Measurements from ENCODE around the gene NCAM1. TPM values are rescaled to one million over a fixed set of nuclear protein-coding genes. Genes with fewer than 3 reads are reported as not detected.

Gene NCAM1
- polyA plus RNA-seq, 2 of the 4 experiments (the other 2 are of a cell fraction), result 0.01 to 0.12 TPM

DNA sequence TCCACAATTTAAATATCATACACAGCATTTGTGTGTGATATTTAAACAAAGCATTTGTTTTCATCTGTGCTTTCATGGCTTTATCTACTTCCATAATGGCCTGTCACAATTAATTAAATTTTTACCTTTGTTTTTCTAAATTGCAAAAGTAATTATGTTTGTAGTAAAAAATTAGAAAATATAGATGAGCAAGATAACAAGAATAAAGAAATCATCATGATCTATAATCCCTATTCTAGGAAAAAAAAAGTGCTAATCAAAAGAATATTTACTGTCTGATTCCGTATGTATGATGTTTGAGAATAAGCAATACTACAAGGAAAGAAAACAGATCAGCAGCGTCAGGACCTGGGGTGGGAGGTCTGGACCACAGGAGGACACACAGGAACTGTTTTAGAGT, 149.9 kb downstream of the NCAM1 start:
- CTCF ChIA-PET, result no interaction called here
- Histone ChIP-seq H3K4me2 (no peak overlapping the region), H3K4me3 (no peak overlapping the region), H3K9me3 (no peaks in the 10 kb centered on the region), H3K4me1 (no peaks in the 10 kb centered on the region), H3K27ac (no peak overlapping the region)
- TF ChIP-seq GATA3 (IDR thresholded peaks at IDR 0.05; ENCODE audit: borderline replicate concordance) (no peak), NR3C1 (IDR thresholded peaks at IDR 0.05) (no peak), HOXB5 (CRISPR knock-in tag; IDR thresholded peaks at IDR 0.05) (no peak), FOXS1 (CRISPR knock-in tag; IDR thresholded peaks at IDR 0.05) (no peak), POLR2AphosphoS2 (conservative IDR thresholded peaks at IDR 0.05; ENCODE audit: low read length) (no peak), EHF (CRISPR knock-in tag; IDR thresholded peaks at IDR 0.05) (no peak)
- TF ChIP-seq, protein P1, sequence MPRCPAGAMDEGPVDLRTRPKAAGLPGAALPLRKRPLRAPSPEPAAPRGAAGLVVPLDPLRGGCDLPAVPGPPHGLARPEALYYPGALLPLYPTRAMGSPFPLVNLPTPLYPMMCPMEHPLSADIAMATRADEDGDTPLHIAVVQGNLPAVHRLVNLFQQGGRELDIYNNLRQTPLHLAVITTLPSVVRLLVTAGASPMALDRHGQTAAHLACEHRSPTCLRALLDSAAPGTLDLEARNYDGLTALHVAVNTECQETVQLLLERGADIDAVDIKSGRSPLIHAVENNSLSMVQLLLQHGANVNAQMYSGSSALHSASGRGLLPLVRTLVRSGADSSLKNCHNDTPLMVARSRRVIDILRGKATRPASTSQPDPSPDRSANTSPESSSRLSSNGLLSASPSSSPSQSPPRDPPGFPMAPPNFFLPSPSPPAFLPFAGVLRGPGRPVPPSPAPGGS (IDR thresholded peaks at IDR 0.05), result no peak
- TF ChIP-seq, protein P2, sequence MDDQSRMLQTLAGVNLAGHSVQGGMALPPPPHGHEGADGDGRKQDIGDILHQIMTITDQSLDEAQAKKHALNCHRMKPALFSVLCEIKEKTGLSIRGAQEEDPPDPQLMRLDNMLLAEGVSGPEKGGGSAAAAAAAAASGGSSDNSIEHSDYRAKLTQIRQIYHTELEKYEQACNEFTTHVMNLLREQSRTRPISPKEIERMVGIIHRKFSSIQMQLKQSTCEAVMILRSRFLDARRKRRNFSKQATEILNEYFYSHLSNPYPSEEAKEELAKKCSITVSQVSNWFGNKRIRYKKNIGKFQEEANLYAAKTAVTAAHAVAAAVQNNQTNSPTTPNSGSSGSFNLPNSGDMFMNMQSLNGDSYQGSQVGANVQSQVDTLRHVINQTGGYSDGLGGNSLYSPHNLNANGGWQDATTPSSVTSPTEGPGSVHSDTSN (IDR thresholded peaks at IDR 0.05), result no peak
- POLR2A ChIA-PET, result no interaction called here
- FAIRE-seq, result no peak
- no peak for ATAC-seq
- 0% methylated on average over 2 of the region's 2 CpGs for WGBS (ENCODE audit: missing lambda C conversion rate)
- DNase-seq (ENCODE audit: low read depth in 1 of 2, low spot score in 1 of 2), result no peak

DNA sequence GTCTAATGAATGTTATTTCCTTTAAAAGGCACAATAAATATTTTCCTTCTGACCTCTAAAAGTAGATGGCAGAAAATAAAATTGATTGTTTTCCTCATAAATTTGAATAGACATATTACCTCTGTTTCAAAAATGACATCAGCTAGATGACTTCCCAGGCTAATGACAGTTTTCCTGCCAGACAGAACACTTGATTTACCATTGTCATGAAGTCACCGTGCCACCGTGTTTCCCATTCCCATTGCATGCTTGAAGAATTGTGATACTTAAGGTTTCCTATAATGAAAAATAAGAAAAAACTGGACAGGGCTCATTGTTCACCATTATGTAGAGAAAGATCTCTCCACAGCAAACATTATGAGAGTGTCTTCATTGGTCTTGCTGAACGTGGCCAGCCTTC, 151.1 kb downstream of the NCAM1 start:
- Histone ChIP-seq H3K9me3 (no peaks in the 10 kb centered on the region), H3K4me1 (no peaks in the 10 kb centered on the region), H3K4me3 (no peak overlapping the region), H3K27ac (no peak overlapping the region), H3K4me2 (no peak overlapping the region)
- DNase-seq (ENCODE audit: low read depth in 1 of 2, low spot score in 1 of 2), result no peak
- no peak for ATAC-seq
- no peak for FAIRE-seq
- ChIA-PET CTCF (no interaction called here), POLR2A (no interaction called here)
- WGBS (ENCODE audit: missing lambda C conversion rate), result 26% methylated on average over 3 of the region's 3 CpGs
- TF ChIP-seq EHMT2 (IDR thresholded peaks at IDR 0.05; ENCODE audit: low read depth) (no peak), EHF (CRISPR knock-in tag; IDR thresholded peaks at IDR 0.05) (no peak), HOXA7 (CRISPR knock-in tag; IDR thresholded peaks at IDR 0.05) (no peak), FOSB (CRISPR knock-in tag; IDR thresholded peaks at IDR 0.05) (no peak), KDM5A (IDR thresholded peaks at IDR 0.05) (no peak), ZSCAN20 (CRISPR knock-in tag; IDR thresholded peaks at IDR 0.05) (no peak), CEBPB (IDR thresholded peaks at IDR 0.05) (no peak), RAD21 (conservative IDR thresholded peaks at IDR 0.05 in 1 of 2, IDR thresholded peaks at IDR 0.05 in 1 of 2) (no peak), MYC (IDR thresholded peaks at IDR 0.05; ENCODE audit: borderline replicate concordance, low read length) (no peak), EP300 (IDR thresholded peaks at IDR 0.05) (no peak), BHLHE40 (IDR thresholded peaks at IDR 0.05; ENCODE audit: low read depth, low read length) (no peak), FOSL2 (IDR thresholded peaks at IDR 0.05) (no peak), FOSL2 (CRISPR knock-in tag; IDR thresholded peaks at IDR 0.05) (no peak), RFX5 (IDR thresholded peaks at IDR 0.05) (no peak), ZC3H11A (IDR thresholded peaks at IDR 0.05) (no peak)
- TF ChIP-seq, protein P3, sequence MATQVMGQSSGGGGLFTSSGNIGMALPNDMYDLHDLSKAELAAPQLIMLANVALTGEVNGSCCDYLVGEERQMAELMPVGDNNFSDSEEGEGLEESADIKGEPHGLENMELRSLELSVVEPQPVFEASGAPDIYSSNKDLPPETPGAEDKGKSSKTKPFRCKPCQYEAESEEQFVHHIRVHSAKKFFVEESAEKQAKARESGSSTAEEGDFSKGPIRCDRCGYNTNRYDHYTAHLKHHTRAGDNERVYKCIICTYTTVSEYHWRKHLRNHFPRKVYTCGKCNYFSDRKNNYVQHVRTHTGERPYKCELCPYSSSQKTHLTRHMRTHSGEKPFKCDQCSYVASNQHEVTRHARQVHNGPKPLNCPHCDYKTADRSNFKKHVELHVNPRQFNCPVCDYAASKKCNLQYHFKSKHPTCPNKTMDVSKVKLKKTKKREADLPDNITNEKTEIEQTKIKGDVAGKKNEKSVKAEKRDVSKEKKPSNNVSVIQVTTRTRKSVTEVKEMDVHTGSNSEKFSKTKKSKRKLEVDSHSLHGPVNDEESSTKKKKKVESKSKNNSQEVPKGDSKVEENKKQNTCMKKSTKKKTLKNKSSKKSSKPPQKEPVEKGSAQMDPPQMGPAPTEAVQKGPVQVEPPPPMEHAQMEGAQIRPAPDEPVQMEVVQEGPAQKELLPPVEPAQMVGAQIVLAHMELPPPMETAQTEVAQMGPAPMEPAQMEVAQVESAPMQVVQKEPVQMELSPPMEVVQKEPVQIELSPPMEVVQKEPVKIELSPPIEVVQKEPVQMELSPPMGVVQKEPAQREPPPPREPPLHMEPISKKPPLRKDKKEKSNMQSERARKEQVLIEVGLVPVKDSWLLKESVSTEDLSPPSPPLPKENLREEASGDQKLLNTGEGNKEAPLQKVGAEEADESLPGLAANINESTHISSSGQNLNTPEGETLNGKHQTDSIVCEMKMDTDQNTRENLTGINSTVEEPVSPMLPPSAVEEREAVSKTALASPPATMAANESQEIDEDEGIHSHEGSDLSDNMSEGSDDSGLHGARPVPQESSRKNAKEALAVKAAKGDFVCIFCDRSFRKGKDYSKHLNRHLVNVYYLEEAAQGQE (IDR thresholded peaks at IDR 0.05), result no peak
- TF ChIP-seq, protein P4, sequence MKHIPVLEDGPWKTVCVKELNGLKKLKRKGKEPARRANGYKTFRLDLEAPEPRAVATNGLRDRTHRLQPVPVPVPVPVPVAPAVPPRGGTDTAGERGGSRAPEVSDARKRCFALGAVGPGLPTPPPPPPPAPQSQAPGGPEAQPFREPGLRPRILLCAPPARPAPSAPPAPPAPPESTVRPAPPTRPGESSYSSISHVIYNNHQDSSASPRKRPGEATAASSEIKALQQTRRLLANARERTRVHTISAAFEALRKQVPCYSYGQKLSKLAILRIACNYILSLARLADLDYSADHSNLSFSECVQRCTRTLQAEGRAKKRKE (CRISPR knock-in tag; IDR thresholded peaks at IDR 0.05; ENCODE audit: low read depth), result no peak
- TF ChIP-seq, protein P5, sequence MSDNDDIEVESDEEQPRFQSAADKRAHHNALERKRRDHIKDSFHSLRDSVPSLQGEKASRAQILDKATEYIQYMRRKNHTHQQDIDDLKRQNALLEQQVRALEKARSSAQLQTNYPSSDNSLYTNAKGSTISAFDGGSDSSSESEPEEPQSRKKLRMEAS (IDR thresholded peaks at IDR 0.05), result no peak

Measured in A549 (cell line).